ENCODE measurements around the gene TTC7B.

TTC7B gene

GRCh38 chr14:90502760-90503159, 313.5 kb downstream of the TTC7B start:
- TF ChIP-seq CTCF (IDR thresholded peaks at IDR 0.05; ENCODE audit: borderline replicate concordance, insufficient read depth, low read depth, low read length) = no peak
- H3K4me3 ChIP-seq (ENCODE audit: low read depth, low read length) = no peak overlapping the region

GRCh38 chr14:90500665-90501370, 315.4 kb downstream of the TTC7B start:
- TF ChIP-seq CTCF (IDR thresholded peaks at IDR 0.05; ENCODE audit: borderline replicate concordance, insufficient read depth, low read depth, low read length) = no peak
- H3K4me3 ChIP-seq (ENCODE audit: low read depth, low read length) = no peak overlapping the region

- TF ChIP-seq CTCF (IDR thresholded peaks at IDR 0.05; ENCODE audit: borderline replicate concordance, insufficient read depth, low read depth, low read length) = no peak
- H3K4me3 ChIP-seq (ENCODE audit: low read depth, low read length) = no peak overlapping the region
Measured at GRCh38 chr14:90499908-90500664, 316.1 kb downstream of the TTC7B start.

GRCh38 chr14:90499121-90499520, 317.1 kb downstream of the TTC7B start:
- no peak overlapping the region for H3K4me3 ChIP-seq (ENCODE audit: low read depth, low read length)
- no peak for TF ChIP-seq CTCF (IDR thresholded peaks at IDR 0.05; ENCODE audit: borderline replicate concordance, insufficient read depth, low read depth, low read length)

- H3K4me3 ChIP-seq (ENCODE audit: low read depth, low read length) = no peak overlapping the region
- no peak for TF ChIP-seq CTCF (IDR thresholded peaks at IDR 0.05; ENCODE audit: borderline replicate concordance, insufficient read depth, low read depth, low read length)
Measured at GRCh38 chr14:90498198-90498597, 318.0 kb downstream of the TTC7B start.

GRCh38 chr14:90496379-90496778, 319.9 kb downstream of the TTC7B start:
- H3K4me3 ChIP-seq (ENCODE audit: low read depth, low read length) = no peak overlapping the region
- TF ChIP-seq CTCF (IDR thresholded peaks at IDR 0.05; ENCODE audit: borderline replicate concordance, insufficient read depth, low read depth, low read length) = no peak
